GM12878 (cell line): Measurements from ENCODE around the gene TMEM178A. TPM values are rescaled to one million over a fixed set of nuclear protein-coding genes. Genes with fewer than 3 reads are reported as not detected.

Experiments
- CBX5 ChIP-seq: sonication (generic); IDR thresholded peaks from 2 replicates; pipeline ENCODE4 v1.6.1; 2016; ENCODE audit warnings: low read depth, moderate library complexity, mild to moderate bottlenecking, inconsistent platforms
- CHD2 ChIP-seq: IDR thresholded peaks from 2 replicates; pipeline ENCODE4 v1.6.1; 2011; ENCODE audit warnings: low read depth, low read length, improper control_type of control experiment, borderline replicate concordance
- GABPA ChIP-seq: IDR thresholded peaks from 2 replicates; pipeline ENCODE4 v1.6.1; 2014; ENCODE audit warnings: antibody characterized with exemption, low read depth, mild to moderate bottlenecking, inconsistent platforms
- IKZF2 ChIP-seq, 2 experiments: fragments of 450-650 bp; IDR thresholded peaks; 2 replicates each; pipeline ENCODE4 v1.6.1; 2017; ENCODE audit warnings: mild to moderate bottlenecking in 2 of 2, moderate library complexity in 2 of 2
- MEF2A ChIP-seq: IDR thresholded peaks from 2 replicates; pipeline ENCODE4 v1.6.1; 2011; ENCODE audit warnings: low read depth, mild to moderate bottlenecking, low read length, moderate library complexity; ENCODE audit not compliant: insufficient read depth
- NFIC ChIP-seq: IDR thresholded peaks from 2 replicates; pipeline ENCODE4 v1.6.1; 2012; ENCODE audit warnings: low read depth, mild to moderate bottlenecking, inconsistent platforms, low read length, moderate library complexity
- NRF1 ChIP-seq: conservative IDR thresholded peaks from 2 replicates; pipeline ENCODE4 v1.6.1; 2011; ENCODE audit warnings: mild to moderate bottlenecking, low read depth, low read length, improper control_type of control experiment
- POLR2A ChIP-seq: IDR thresholded peaks from 2 replicates; pipeline ENCODE4 v1.6.1; 2011; ENCODE audit warnings: low read depth, mild to moderate bottlenecking, low read length
- TBL1XR1 ChIP-seq: IDR thresholded peaks from 2 replicates; pipeline ENCODE4 v1.6.1; 2012; ENCODE audit warnings: low read depth, low read length, improper control_type of control experiment
- ZBED1 ChIP-seq: IDR thresholded peaks from 2 replicates; pipeline ENCODE4 v1.6.1; 2016; ENCODE audit warnings: borderline replicate concordance
- polyA plus RNA-seq, 11 experiments: library from polyadenylated mRNA; depleted of rRNA in 4 of 11; unstranded in 6 of 11; stranded (reverse) in 5 of 11; fragments of >200 nt; fragmentation: Nextera tagmentation in 4 of 11; fragmentation: Illumina TruSeq in 1 of 11; extraction: Ambion mirVana in 4 of 11; extraction: Trizol in 1 of 11; gene quantifications; 1 replicate in 1 of 11; 2 replicates in 10 of 11; pipeline versions ENCODE4 v1.2.1 to v1.2.3, GENCODE V29; 2011 to 2016; ENCODE audit warnings: inconsistent platforms in 2 of 11, missing spikeins in 2 of 11, low read depth in 1 of 11
- total RNA-seq, 4 experiments: library from RNA; depleted of rRNA in 3 of 4; stranded (reverse); fragments of >200 nt in 3 of 4; fragmentation: Illumina TruSeq in 1 of 4; extraction: Trizol in 1 of 4; gene quantifications; 2 replicates each; pipeline versions ENCODE4 v1.2.1 to v1.2.3, GENCODE V29; 2013 to 2021
- TF ChIP-seq, protein P1 (sequence below): IDR thresholded peaks from 2 replicates; pipeline ENCODE4 v1.6.1; 2012; ENCODE audit warnings: low read depth, low read length, improper control_type of control experiment
- TF ChIP-seq, protein P2 (sequence below): fragments of 450-650 bp; IDR thresholded peaks from 2 replicates; pipeline ENCODE4 v1.6.1; 2017; ENCODE audit warnings: mild to moderate bottlenecking, low read depth, inconsistent platforms; ENCODE audit not compliant: poor library complexity, severe bottlenecking

The TMEM178A gene
- total and polyA plus RNA-seq, 10 of the 15 experiments (the other 5 are each of a cell fraction or from before 2014, with no cell fraction given), result not detected

GRCh38 chr2:39667104-39667885 lies 1.6 kb downstream of the TMEM178A start (continued):
- TF ChIP-seq CBX5 (no peak), TBL1XR1 (no peak), NFIC (no peak), GABPA (no peak), MEF2A (no peak), CHD2 (no peak), IKZF2 (IDR thresholded peaks at IDR 0.05) (no peak), NRF1 (no peak), ZBED1 (no peak), POLR2A (no peak)
- TF ChIP-seq, protein P1, sequence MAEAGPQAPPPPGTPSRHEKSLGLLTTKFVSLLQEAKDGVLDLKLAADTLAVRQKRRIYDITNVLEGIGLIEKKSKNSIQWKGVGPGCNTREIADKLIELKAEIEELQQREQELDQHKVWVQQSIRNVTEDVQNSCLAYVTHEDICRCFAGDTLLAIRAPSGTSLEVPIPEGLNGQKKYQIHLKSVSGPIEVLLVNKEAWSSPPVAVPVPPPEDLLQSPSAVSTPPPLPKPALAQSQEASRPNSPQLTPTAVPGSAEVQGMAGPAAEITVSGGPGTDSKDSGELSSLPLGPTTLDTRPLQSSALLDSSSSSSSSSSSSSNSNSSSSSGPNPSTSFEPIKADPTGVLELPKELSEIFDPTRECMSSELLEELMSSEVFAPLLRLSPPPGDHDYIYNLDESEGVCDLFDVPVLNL, result no peak
- TF ChIP-seq, protein P2, sequence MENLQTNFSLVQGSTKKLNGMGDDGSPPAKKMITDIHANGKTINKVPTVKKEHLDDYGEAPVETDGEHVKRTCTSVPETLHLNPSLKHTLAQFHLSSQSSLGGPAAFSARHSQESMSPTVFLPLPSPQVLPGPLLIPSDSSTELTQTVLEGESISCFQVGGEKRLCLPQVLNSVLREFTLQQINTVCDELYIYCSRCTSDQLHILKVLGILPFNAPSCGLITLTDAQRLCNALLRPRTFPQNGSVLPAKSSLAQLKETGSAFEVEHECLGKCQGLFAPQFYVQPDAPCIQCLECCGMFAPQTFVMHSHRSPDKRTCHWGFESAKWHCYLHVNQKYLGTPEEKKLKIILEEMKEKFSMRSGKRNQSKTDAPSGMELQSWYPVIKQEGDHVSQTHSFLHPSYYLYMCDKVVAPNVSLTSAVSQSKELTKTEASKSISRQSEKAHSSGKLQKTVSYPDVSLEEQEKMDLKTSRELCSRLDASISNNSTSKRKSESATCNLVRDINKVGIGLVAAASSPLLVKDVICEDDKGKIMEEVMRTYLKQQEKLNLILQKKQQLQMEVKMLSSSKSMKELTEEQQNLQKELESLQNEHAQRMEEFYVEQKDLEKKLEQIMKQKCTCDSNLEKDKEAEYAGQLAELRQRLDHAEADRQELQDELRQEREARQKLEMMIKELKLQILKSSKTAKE, result no peak
